Measurements from ENCODE around the gene NRK.
A peak's percentile ranks its signal among the peaks of the same experiment; 100 is the strongest.

NRK gene

DNA sequence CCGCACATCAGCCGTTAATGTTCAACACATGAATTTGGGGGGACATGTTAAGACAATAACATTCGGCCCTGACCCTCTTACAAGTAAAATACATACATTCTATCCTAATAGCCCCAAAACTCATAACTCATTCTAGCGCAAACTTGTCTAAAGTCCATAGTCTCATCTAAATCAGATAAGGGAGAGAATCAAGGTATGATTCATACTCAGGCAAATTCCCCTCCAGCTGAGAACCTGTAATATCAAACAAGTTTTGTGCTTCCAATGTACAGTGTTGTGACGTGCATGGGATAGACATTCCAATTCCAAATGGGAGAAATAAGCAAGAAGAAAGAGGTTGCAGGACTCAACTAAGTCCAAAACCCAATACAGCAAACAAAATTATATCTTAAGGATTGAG, 147.1 kb downstream of the NRK start:
- 100% methylated on average over 4 of the region's 5 CpGs for WGBS
- peaks cover 0 to 12% of the 10 kb centered on the region in 2 experiments for H3K27me3 ChIP-seq (ENCODE audit: control insufficient read depth in 1 of 2, insufficient read depth in 1 of 2, low read length in 2 of 2)
- no peaks in the 10 kb centered on the region for H3K79me1 ChIP-seq (replicated peaks; ENCODE audit: low read length, poor library complexity, severe bottlenecking)
- no peak for DNase-seq
- H4K8ac ChIP-seq (ENCODE audit: low read length) = no peak overlapping the region
- H3K9me3 ChIP-seq (ENCODE audit: control insufficient read depth, low read length) = no peaks in the 10 kb centered on the region
- no peak overlapping the region for H2BK12ac ChIP-seq (ENCODE audit: low read length in 2 of 2)
- H2BK15ac ChIP-seq (ENCODE audit: low read depth, poor library complexity, severe bottlenecking) = no peak overlapping the region
- no peak overlapping the region for H2AFZ ChIP-seq (ENCODE audit: low read depth, low read length)
- H3K4me2 ChIP-seq (ENCODE audit: low read length, poor library complexity, severe bottlenecking) = no peak overlapping the region
- H3K4me3 ChIP-seq (ENCODE audit: insufficient read depth in 1 of 2, low read depth in 1 of 2, low read length in 2 of 2) = no peak overlapping the region
- no peak overlapping the region for H2BK120ac ChIP-seq (ENCODE audit: low read depth, low read length)
- no peak overlapping the region for H3K23ac ChIP-seq (ENCODE audit: low read length in 2 of 2)
- no peak overlapping the region for H4K91ac ChIP-seq (ENCODE audit: low read length)
- H2BK5ac ChIP-seq (ENCODE audit: low read depth, low read length, poor library complexity, severe bottlenecking) = no peak overlapping the region
- H3K18ac ChIP-seq (ENCODE audit: low read depth in 1 of 2, low read length in 2 of 2) = no peak overlapping the region
- H3K4ac ChIP-seq (ENCODE audit: low read depth in 1 of 2, low read length in 2 of 2) = no peak overlapping the region
- H3K4me1 ChIP-seq (ENCODE audit: control insufficient read depth, insufficient read depth, low read depth, low read length) = no peaks in the 10 kb centered on the region
- no peak overlapping the region for H3K27ac ChIP-seq (ENCODE audit: low read length, poor library complexity, severe bottlenecking)
- H3K36me3 ChIP-seq (ENCODE audit: control insufficient read depth in 1 of 2, insufficient read depth in 2 of 2, low read depth in 1 of 2, low read length in 2 of 2) = no peaks in the 10 kb centered on the region
- no peak overlapping the region for H3K9ac ChIP-seq (ENCODE audit: low read length)
- H2AK5ac ChIP-seq (ENCODE audit: low read length, severe bottlenecking) = no peak overlapping the region
- no peak overlapping the region for H3K14ac ChIP-seq (ENCODE audit: low read length in 2 of 2)

DNA sequence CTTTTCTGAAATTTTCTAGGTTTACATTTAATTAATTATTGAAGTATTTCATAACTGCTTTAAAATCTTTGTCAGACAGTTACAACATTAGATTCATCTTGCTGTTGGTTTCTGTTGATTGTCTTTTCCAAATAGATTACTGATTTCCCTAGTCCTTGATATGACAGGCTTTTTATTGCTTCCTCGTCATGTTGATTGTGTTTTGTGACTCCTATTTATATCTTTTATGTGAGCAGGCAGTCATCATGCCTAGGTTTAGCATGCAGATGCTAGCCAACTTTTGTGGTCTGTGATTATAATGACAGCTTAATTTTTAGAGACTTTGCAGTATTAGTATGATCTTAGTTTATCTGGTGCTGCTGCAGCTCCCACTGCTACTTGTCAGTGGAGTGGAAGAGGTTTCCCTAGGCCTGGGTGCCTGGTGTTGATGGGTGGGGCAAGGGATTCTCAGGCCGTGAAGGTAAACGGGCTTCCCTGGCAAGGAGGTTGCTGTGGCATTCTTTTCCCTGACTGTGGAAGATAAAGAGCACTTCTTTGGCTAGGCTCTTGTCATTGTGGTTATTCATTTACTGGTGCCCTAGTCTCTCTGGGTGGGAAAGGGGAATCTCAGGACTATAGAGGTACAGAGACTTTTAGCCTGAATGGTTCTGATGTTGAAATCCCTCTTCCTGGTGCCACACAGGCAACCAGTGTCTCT, 150.5 kb downstream of the NRK start:
- Histone ChIP-seq H4K8ac (ENCODE audit: low read length) (no peak overlapping the region), H2AK5ac (ENCODE audit: low read length, severe bottlenecking) (no peak overlapping the region), H4K91ac (ENCODE audit: low read length) (no peak overlapping the region), H2BK5ac (ENCODE audit: low read depth, low read length, poor library complexity, severe bottlenecking) (no peak overlapping the region), H2BK12ac (ENCODE audit: low read length in 2 of 2) (no peak overlapping the region), H3K27me3 (ENCODE audit: control insufficient read depth in 1 of 2, insufficient read depth in 1 of 2, low read length in 2 of 2) (peaks cover 0 to 12% of the 10 kb centered on the region in 2 experiments), H3K4me3 (ENCODE audit: insufficient read depth in 1 of 2, low read depth in 1 of 2, low read length in 2 of 2) (no peak overlapping the region), H3K4me1 (ENCODE audit: control insufficient read depth, insufficient read depth, low read depth, low read length) (no peaks in the 10 kb centered on the region), H3K4ac (ENCODE audit: low read depth in 1 of 2, low read length in 2 of 2) (no peak overlapping the region), H3K23ac (ENCODE audit: low read length in 2 of 2) (no peak overlapping the region), H3K4me2 (ENCODE audit: low read length, poor library complexity, severe bottlenecking) (no peak overlapping the region), H3K9ac (ENCODE audit: low read length) (no peak overlapping the region), H3K14ac (ENCODE audit: low read length in 2 of 2) (no peak overlapping the region), H3K9me3 (ENCODE audit: control insufficient read depth, low read length) (no peaks in the 10 kb centered on the region), H2BK15ac (ENCODE audit: low read depth, poor library complexity, severe bottlenecking) (no peak overlapping the region), H3K79me1 (replicated peaks; ENCODE audit: low read length, poor library complexity, severe bottlenecking) (no peaks in the 10 kb centered on the region), H2AFZ (ENCODE audit: low read depth, low read length) (no peak overlapping the region), H3K18ac (ENCODE audit: low read depth in 1 of 2, low read length in 2 of 2) (no peak overlapping the region), H2BK120ac (ENCODE audit: low read depth, low read length) (no peak overlapping the region), H3K27ac (ENCODE audit: low read length, poor library complexity, severe bottlenecking) (no peak overlapping the region), H3K36me3 (ENCODE audit: control insufficient read depth in 1 of 2, insufficient read depth in 2 of 2, low read depth in 1 of 2, low read length in 2 of 2) (no peaks in the 10 kb centered on the region)
- WGBS = 66% methylated on average over 3 of the region's 3 CpGs
- DNase-seq = no peak

DNA sequence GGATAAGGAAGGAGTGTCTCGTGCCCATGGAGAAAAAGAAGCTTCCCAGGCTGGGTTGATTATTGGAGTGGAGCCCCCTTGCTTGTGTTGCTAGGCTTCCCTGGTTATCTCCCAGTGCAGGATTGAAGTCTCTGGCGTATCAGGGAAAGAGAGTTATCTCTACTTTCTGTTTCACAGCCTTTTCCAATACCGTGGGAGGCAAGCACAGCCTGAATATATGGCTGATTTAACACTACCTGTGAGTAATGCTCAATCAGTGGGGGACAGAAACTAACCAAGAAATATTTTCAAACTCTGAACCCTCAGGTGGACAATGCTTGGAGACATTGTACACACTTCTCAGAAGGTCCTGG, 151.0 kb downstream of the NRK start:
- Histone ChIP-seq H3K79me1 (replicated peaks; ENCODE audit: low read length, poor library complexity, severe bottlenecking) (no peaks in the 10 kb centered on the region), H3K4ac (ENCODE audit: low read depth in 1 of 2, low read length in 2 of 2) (no peak overlapping the region), H3K4me2 (ENCODE audit: low read length, poor library complexity, severe bottlenecking) (no peak overlapping the region), H3K23ac (ENCODE audit: low read length in 2 of 2) (no peak overlapping the region), H2BK5ac (ENCODE audit: low read depth, low read length, poor library complexity, severe bottlenecking) (no peak overlapping the region), H2BK15ac (ENCODE audit: low read depth, poor library complexity, severe bottlenecking) (no peak overlapping the region), H3K4me1 (ENCODE audit: control insufficient read depth, insufficient read depth, low read depth, low read length) (no peaks in the 10 kb centered on the region), H3K9ac (ENCODE audit: low read length) (no peak overlapping the region), H4K91ac (ENCODE audit: low read length) (no peak overlapping the region), H3K18ac (ENCODE audit: low read depth in 1 of 2, low read length in 2 of 2) (no peak overlapping the region), H3K14ac (ENCODE audit: low read length in 2 of 2) (no peak overlapping the region), H3K27me3 (ENCODE audit: control insufficient read depth in 1 of 2, insufficient read depth in 1 of 2, low read length in 2 of 2) (peaks cover 0 to 12% of the 10 kb centered on the region in 2 experiments), H4K8ac (ENCODE audit: low read length) (no peak overlapping the region), H2BK12ac (ENCODE audit: low read length in 2 of 2) (no peak overlapping the region), H2AFZ (ENCODE audit: low read depth, low read length) (no peak overlapping the region), H3K36me3 (ENCODE audit: control insufficient read depth in 1 of 2, insufficient read depth in 2 of 2, low read depth in 1 of 2, low read length in 2 of 2) (no peaks in the 10 kb centered on the region), H2BK120ac (ENCODE audit: low read depth, low read length) (no peak overlapping the region), H3K9me3 (ENCODE audit: control insufficient read depth, low read length) (no peaks in the 10 kb centered on the region), H3K27ac (ENCODE audit: low read length, poor library complexity, severe bottlenecking) (no peak overlapping the region), H2AK5ac (ENCODE audit: low read length, severe bottlenecking) (no peak overlapping the region), H3K4me3 (ENCODE audit: insufficient read depth in 1 of 2, low read depth in 1 of 2, low read length in 2 of 2) (no peak overlapping the region)
- no peak for DNase-seq
- 31% methylated on average over 1 of the region's 3 CpGs for WGBS

DNA sequence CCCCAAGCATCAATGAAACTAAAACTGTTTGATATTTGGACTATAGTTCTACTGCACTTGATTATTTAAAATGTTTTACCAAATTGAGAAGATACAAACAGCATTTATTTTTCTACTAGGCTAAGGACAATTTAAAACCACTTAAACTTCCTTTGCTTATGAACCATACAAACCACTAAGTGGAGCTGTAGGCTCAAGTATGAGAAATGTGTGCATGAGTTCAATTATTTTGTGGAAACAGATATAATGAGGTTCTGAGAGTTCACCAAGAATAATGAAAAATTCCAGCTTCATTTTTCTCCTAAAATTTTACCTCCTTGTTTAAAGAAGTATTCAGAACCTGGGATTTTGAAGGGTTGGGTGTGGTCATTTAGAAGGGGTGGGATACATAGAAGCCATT, 153.0 kb downstream of the NRK start:
- Histone ChIP-seq H3K9ac (ENCODE audit: low read length) (no peak overlapping the region), H3K14ac (ENCODE audit: low read length in 2 of 2) (no peak overlapping the region), H3K4me3 (ENCODE audit: insufficient read depth in 1 of 2, low read depth in 1 of 2, low read length in 2 of 2) (no peak overlapping the region), H2AFZ (ENCODE audit: low read depth, low read length) (no peak overlapping the region), H4K8ac (ENCODE audit: low read length) (no peak overlapping the region), H3K23ac (ENCODE audit: low read length in 2 of 2) (no peak overlapping the region), H3K4me1 (ENCODE audit: control insufficient read depth, insufficient read depth, low read depth, low read length) (no peaks in the 10 kb centered on the region), H3K36me3 (ENCODE audit: control insufficient read depth in 1 of 2, insufficient read depth in 2 of 2, low read depth in 1 of 2, low read length in 2 of 2) (no peaks in the 10 kb centered on the region), H3K79me1 (replicated peaks; ENCODE audit: low read length, poor library complexity, severe bottlenecking) (no peaks in the 10 kb centered on the region), H3K27ac (ENCODE audit: low read length, poor library complexity, severe bottlenecking) (no peak overlapping the region), H2BK5ac (ENCODE audit: low read depth, low read length, poor library complexity, severe bottlenecking) (no peak overlapping the region), H3K4ac (ENCODE audit: low read depth in 1 of 2, low read length in 2 of 2) (no peak overlapping the region), H3K27me3 (ENCODE audit: control insufficient read depth in 1 of 2, insufficient read depth in 1 of 2, low read length in 2 of 2) (peaks cover 0 to 12% of the 10 kb centered on the region in 2 experiments), H2BK12ac (ENCODE audit: low read length in 2 of 2) (no peak overlapping the region), H4K91ac (ENCODE audit: low read length) (no peak overlapping the region), H3K18ac (ENCODE audit: low read depth in 1 of 2, low read length in 2 of 2) (no peak overlapping the region), H2BK15ac (ENCODE audit: low read depth, poor library complexity, severe bottlenecking) (no peak overlapping the region), H2AK5ac (ENCODE audit: low read length, severe bottlenecking) (no peak overlapping the region), H2BK120ac (ENCODE audit: low read depth, low read length) (no peak overlapping the region), H3K9me3 (ENCODE audit: control insufficient read depth, low read length) (no peaks in the 10 kb centered on the region), H3K4me2 (ENCODE audit: low read length, poor library complexity, severe bottlenecking) (no peak overlapping the region)
- DNase-seq = peak; percentile 22

All from mesenchymal stem cell (in vitro differentiated cells and primary cell).